Measurements from ENCODE around the gene RBMS3. TPM values are rescaled to one million over a fixed set of nuclear protein-coding genes. Genes with fewer than 3 reads are reported as not detected.

Gene RBMS3
- total RNA-seq, 4 donors from 2014 or later, result 3.8 to 18.7 (median 14.6) TPM

- WGBS, 2 donors (ENCODE audit: low coverage in 1 of 2), result 83 to 84% methylated on average over 4 of the region's 4 CpGs
- Histone ChIP-seq H3K27me3 (no peaks in the 10 kb centered on the region), H3K9me3 (no peaks in the 10 kb centered on the region), H3K36me3 (no peaks in the 10 kb centered on the region), H3K4me1 (peaks cover 0 to 11% (median 5%) of the 10 kb centered on the region in 4 donors), H3K27ac (peak overlapping the region in 2 of 4 donors; percentile 32 to 53), H3K4me3 (no peak overlapping the region)
- no peak for DNase-seq
- intact Hi-C loops (cut with DNase I; ENCODE audit: low total_unique reads) (no loop called here), in situ Hi-C loops (cut with MboI; ENCODE audit: low pct_ligation_motif_present in 1 of 4, low pct_unique_long_range_greater_than_20kb in 1 of 4, low sequenced_read_pairs in 3 of 4) (no loop called here)
- TF ChIP-seq EP300 (IDR thresholded peaks at IDR 0.05; ENCODE audit: low read depth), result no peak
- no peak for TF ChIP-seq CTCF (IDR thresholded peaks at IDR 0.05)
- no peak for TF ChIP-seq POLR2AphosphoS5 (IDR thresholded peaks at IDR 0.05)
- TF ChIP-seq POLR2A (IDR thresholded peaks at IDR 0.05), result no peak
Observed at GRCh38 chr3:29329986-29330890, 49.4 kb downstream of the RBMS3 start.

- H3K4me3 ChIP-seq, result no peak overlapping the region
- in situ Hi-C loops (cut with MboI; ENCODE audit: low pct_ligation_motif_present in 1 of 4, low pct_unique_long_range_greater_than_20kb in 1 of 4, low sequenced_read_pairs in 3 of 4), result no loop called here
- H3K27ac ChIP-seq, result peak overlapping the region; percentile 21 to 53 (median 28)
- TF ChIP-seq EP300 (IDR thresholded peaks at IDR 0.05; ENCODE audit: low read depth), result no peak
- no peak for TF ChIP-seq POLR2A (IDR thresholded peaks at IDR 0.05)
- TF ChIP-seq CTCF (IDR thresholded peaks at IDR 0.05), result no peak
- no peak for TF ChIP-seq POLR2AphosphoS5 (IDR thresholded peaks at IDR 0.05)
- DNase-seq, result no peak
- intact Hi-C loops (cut with DNase I; ENCODE audit: low total_unique reads), result no loop called here
- H3K36me3 ChIP-seq, result no peaks in the 10 kb centered on the region
- WGBS, 2 donors (ENCODE audit: low coverage in 1 of 2), result 79 to 80% methylated on average over 2 to 4 of the region's 4 CpGs
- H3K9me3 ChIP-seq, result no peaks in the 10 kb centered on the region
- peaks cover 0 to 11% (median 7%) of the 10 kb centered on the region in 4 donors for H3K4me1 ChIP-seq
- no peaks in the 10 kb centered on the region for H3K27me3 ChIP-seq
Observed at GRCh38 chr3:29331035-29331434, 50.2 kb downstream of the RBMS3 start.

GRCh38 chr3:29331456-29332194 lies 50.8 kb downstream of the RBMS3 start:
- no peaks in the 10 kb centered on the region for H3K9me3 ChIP-seq
- H3K27ac ChIP-seq, result peak overlapping the region; percentile 21 to 53 (median 28)
- H3K4me1 ChIP-seq, result peaks cover 0 to 12% (median 8%) of the 10 kb centered on the region in 4 donors
- no peaks in the 10 kb centered on the region for H3K36me3 ChIP-seq
- in situ Hi-C loops (cut with MboI; ENCODE audit: low pct_ligation_motif_present in 1 of 4, low pct_unique_long_range_greater_than_20kb in 1 of 4, low sequenced_read_pairs in 3 of 4) (no loop called here), intact Hi-C loops (cut with DNase I; ENCODE audit: low total_unique reads) (no loop called here)
- DNase-seq, result no peak
- no peak overlapping the region for H3K4me3 ChIP-seq
- TF ChIP-seq POLR2AphosphoS5 (IDR thresholded peaks at IDR 0.05) (no peak), CTCF (IDR thresholded peaks at IDR 0.05) (no peak), EP300 (IDR thresholded peaks at IDR 0.05; ENCODE audit: low read depth) (no peak), POLR2A (IDR thresholded peaks at IDR 0.05) (no peak)
- H3K27me3 ChIP-seq, result no peaks in the 10 kb centered on the region
- 73 to 80% methylated on average over 1 to 5 of the region's 5 CpGs for WGBS, 2 donors (ENCODE audit: low coverage in 1 of 2)

- Histone ChIP-seq H3K4me3 (no peak overlapping the region), H3K4me1 (peaks cover 0 to 13% (median 8%) of the 10 kb centered on the region in 4 donors), H3K27me3 (no peaks in the 10 kb centered on the region), H3K27ac (peak overlapping the region; percentile 19 to 23 (median 22)), H3K36me3 (no peaks in the 10 kb centered on the region), H3K9me3 (no peaks in the 10 kb centered on the region)
- DNase-seq, result no peak
- in situ Hi-C loops (cut with MboI; ENCODE audit: low pct_ligation_motif_present in 1 of 4, low pct_unique_long_range_greater_than_20kb in 1 of 4, low sequenced_read_pairs in 3 of 4) (no loop called here), intact Hi-C loops (cut with DNase I; ENCODE audit: low total_unique reads) (no loop called here)
- no peak for TF ChIP-seq EP300 (IDR thresholded peaks at IDR 0.05; ENCODE audit: low read depth)
- no peak for TF ChIP-seq CTCF (IDR thresholded peaks at IDR 0.05)
- TF ChIP-seq POLR2AphosphoS5 (IDR thresholded peaks at IDR 0.05), result no peak
- no peak for TF ChIP-seq POLR2A (IDR thresholded peaks at IDR 0.05)
- 54 to 87% methylated on average over 1 to 2 of the region's 2 CpGs for WGBS, 2 donors (ENCODE audit: low coverage in 1 of 2)
Observed at GRCh38 chr3:29332195-29332637, 51.3 kb downstream of the RBMS3 start.
